Thyroid gland (tissue), 4 donors: ENCODE data around the gene MAP3K9.

Experiments used
- CTCF ChIP-seq, 6 experiments: fragments of 200-600 bp in 3 of 6; fragments of 450-650 bp in 3 of 6; sonication (generic) in 3 of 6; IDR thresholded peaks; one replicate each; pipeline ENCODE4 v1.5.1; 2016 to 2019; ENCODE audit warnings: antibody characterized with exemption in 6 of 6, mild to moderate bottlenecking in 2 of 6, inconsistent platforms in 1 of 6, moderate library complexity in 1 of 6
- POLR2A ChIP-seq, 2 donors: fragments of 450-650 bp; IDR thresholded peaks; one replicate each; pipeline ENCODE4 v1.6.1; 2017; ENCODE audit warnings: antibody characterized with exemption in 2 of 2, mild to moderate bottlenecking in 2 of 2, moderate library complexity in 1 of 2

- no peak for TF ChIP-seq POLR2A (IDR thresholded peaks at IDR 0.05)
- TF ChIP-seq CTCF (IDR thresholded peaks at IDR 0.05): no peak
These were observed 12.5 kb upstream of the MAP3K9 start for GRCh38 chr14:70821584-70822529.
